Thymus (tissue), 11 donors: ENCODE results near the gene EBF3. TPM values are rescaled to one million over a fixed set of nuclear protein-coding genes. Genes with fewer than 3 reads are reported as not detected.

Experiments used
- DNase-seq, 9 donors: peaks; one replicate each; pipeline ENCODE4 v3.0.0-alpha.2; 2013; ENCODE audit warnings: low spot score in 9 of 9, low read depth in 6 of 9, missing footprints in 1 of 9
- H3K27ac ChIP-seq, 2 donors: one replicate each; pipeline ENCODE4 v1.5.1; 2013; ENCODE audit warnings: control low read depth in 1 of 2, low read depth in 1 of 2, low read length in 1 of 2, mild to moderate bottlenecking in 1 of 2, moderate library complexity in 1 of 2
- H3K27me3 ChIP-seq, 2 donors: one replicate each; pipeline ENCODE4 v1.5.1; 2013; ENCODE audit warnings: low read length in 1 of 2; ENCODE audit not compliant: control insufficient read depth in 2 of 2, insufficient read depth in 1 of 2
- H3K36me3 ChIP-seq, 2 donors: one replicate each; pipeline ENCODE4 v1.5.1; 2013; ENCODE audit warnings: low read length in 1 of 2, mild to moderate bottlenecking in 1 of 2, moderate library complexity in 1 of 2; ENCODE audit not compliant: control insufficient read depth in 2 of 2, insufficient read depth in 2 of 2
- H3K4me1 ChIP-seq, 2 donors: one replicate each; pipeline ENCODE4 v1.5.1; 2013; ENCODE audit warnings: low read length in 2 of 2; ENCODE audit not compliant: control insufficient read depth in 2 of 2, insufficient read depth in 2 of 2
- H3K4me3 ChIP-seq, 2 donors: one replicate each; pipeline ENCODE4 v1.5.1; 2013; ENCODE audit warnings: low read length in 2 of 2, control low read depth in 1 of 2, mild to moderate bottlenecking in 1 of 2
- H3K9me3 ChIP-seq, 2 donors: one replicate each; pipeline ENCODE4 v1.5.1; 2013; ENCODE audit warnings: low read length in 1 of 2, mild to moderate bottlenecking in 1 of 2; ENCODE audit not compliant: control insufficient read depth in 2 of 2, insufficient read depth in 1 of 2
- WGBS: extraction: QIAGEN DNeasy Blood & Tissue Kit; methylation state at CpG from one replicate; pipeline ENCODE4 v1.1.7; 2013; 5-methylcytosine and 5-hydroxymethylcytosine counted together
- polyA plus RNA-seq: library from polyadenylated mRNA; stranded (reverse); fragments of 200-250 nt; gene quantifications from one replicate; pipeline ENCODE4 v1.2.3, GENCODE V29; 2013
- total RNA-seq: library from RNA; stranded (reverse); fragments of 120-200 nt; gene quantifications from one replicate; pipeline ENCODE4 v1.2.4, GENCODE V29; 2013
- donor health status: healthy.

The EBF3 gene
- total and polyA plus RNA-seq, 2 donors = 1.5 to 1.9 TPM

- H3K9me3 ChIP-seq = no peaks in the 10 kb centered on the region
- DNase-seq = no peak
- no peak overlapping the region for H3K27ac ChIP-seq
- 97% methylated on average over 18 of the region's 18 CpGs for WGBS
- H3K4me1 ChIP-seq = peaks cover 0 to 3% of the 10 kb centered on the region in 2 donors
- H3K27me3 ChIP-seq = no peaks in the 10 kb centered on the region
- H3K4me3 ChIP-seq = no peak overlapping the region
- H3K36me3 ChIP-seq = no peaks in the 10 kb centered on the region
Measured at GRCh38 chr10:129884398-129885078, 79.5 kb downstream of the EBF3 start.

GRCh38 chr10:129883626-129884397 lies 80.3 kb downstream of the EBF3 start:
- Histone ChIP-seq H3K27me3 (no peaks in the 10 kb centered on the region), H3K4me1 (peaks cover 0 to 3% of the 10 kb centered on the region in 2 donors), H3K36me3 (no peaks in the 10 kb centered on the region), H3K9me3 (no peaks in the 10 kb centered on the region), H3K27ac (no peak overlapping the region), H3K4me3 (no peak overlapping the region)
- DNase-seq = peak in 3 of 9 donors; percentile 5 to 19 (median 18)
- WGBS = 57% methylated on average over 20 of the region's 20 CpGs

GRCh38 chr10:129883029-129883428 lies 81.0 kb downstream of the EBF3 start:
- H3K4me3 ChIP-seq = no peak overlapping the region
- no peak overlapping the region for H3K27ac ChIP-seq
- H3K9me3 ChIP-seq = no peaks in the 10 kb centered on the region
- 96% methylated on average over 11 of the region's 11 CpGs for WGBS
- DNase-seq = no peak
- H3K4me1 ChIP-seq = peaks cover 0 to 3% of the 10 kb centered on the region in 2 donors
- no peaks in the 10 kb centered on the region for H3K36me3 ChIP-seq
- no peaks in the 10 kb centered on the region for H3K27me3 ChIP-seq

GRCh38 chr10:129882291-129883010 lies 81.6 kb downstream of the EBF3 start:
- H3K27me3 ChIP-seq = no peaks in the 10 kb centered on the region
- peaks cover 0 to 3% of the 10 kb centered on the region in 2 donors for H3K4me1 ChIP-seq
- H3K36me3 ChIP-seq = no peaks in the 10 kb centered on the region
- no peak overlapping the region for H3K4me3 ChIP-seq
- DNase-seq = no peak
- 92% methylated on average over 9 of the region's 9 CpGs for WGBS
- no peaks in the 10 kb centered on the region for H3K9me3 ChIP-seq
- no peak overlapping the region for H3K27ac ChIP-seq

- Histone ChIP-seq H3K27me3 (no peaks in the 10 kb centered on the region), H3K27ac (no peak overlapping the region), H3K4me3 (no peak overlapping the region), H3K9me3 (no peaks in the 10 kb centered on the region), H3K4me1 (peaks cover 0 to 3% of the 10 kb centered on the region in 2 donors), H3K36me3 (no peaks in the 10 kb centered on the region)
- 93% methylated on average over 6 of the region's 6 CpGs for WGBS
- DNase-seq = no peak
Measured at GRCh38 chr10:129881641-129882040, 82.4 kb downstream of the EBF3 start.

GRCh38 chr10:129880191-129880870 lies 83.7 kb downstream of the EBF3 start:
- 94% methylated on average over 8 of the region's 8 CpGs for WGBS

GRCh38 chr10:129879655-129880054 lies 84.4 kb downstream of the EBF3 start:
- Histone ChIP-seq H3K4me1 (peaks cover 0 to 3% of the 10 kb centered on the region in 2 donors), H3K27me3 (no peaks in the 10 kb centered on the region), H3K27ac (no peak overlapping the region), H3K36me3 (no peaks in the 10 kb centered on the region), H3K4me3 (no peak overlapping the region), H3K9me3 (no peaks in the 10 kb centered on the region)
- DNase-seq = no peak
- WGBS = 96% methylated on average over 14 of the region's 14 CpGs

More at GRCh38 chr10:129880191-129880870, 83.7 kb downstream of the EBF3 start:
- Histone ChIP-seq H3K27me3 (no peaks in the 10 kb centered on the region), H3K9me3 (no peaks in the 10 kb centered on the region), H3K4me1 (peaks cover 0 to 3% of the 10 kb centered on the region in 2 donors), H3K4me3 (no peak overlapping the region), H3K27ac (no peak overlapping the region), H3K36me3 (no peaks in the 10 kb centered on the region)
- no peak for DNase-seq

- H3K4me3 ChIP-seq = no peak overlapping the region
- DNase-seq = no peak
- 97% methylated on average over 6 of the region's 6 CpGs for WGBS
- no peak overlapping the region for H3K27ac ChIP-seq
- no peaks in the 10 kb centered on the region for H3K36me3 ChIP-seq
- no peaks in the 10 kb centered on the region for H3K27me3 ChIP-seq
- peaks cover 0 to 1% of the 10 kb centered on the region in 2 donors for H3K4me1 ChIP-seq
- H3K9me3 ChIP-seq = no peaks in the 10 kb centered on the region
Measured at GRCh38 chr10:129878835-129879234, 85.2 kb downstream of the EBF3 start.
